Measurements from ENCODE around the gene MAML3. TPM values are rescaled to one million over a fixed set of nuclear protein-coding genes. Genes with fewer than 3 reads are reported as not detected.

Gene MAML3
- total and polyA plus RNA-seq, 10 donors, result 0.63 to 18.4 (median 12.7) TPM

GRCh38 chr4:140118931-140119640 is 34.9 kb downstream of the MAML3 start:
- 75 to 82% (median 77%) methylated on average over 4 of the region's 4 CpGs for WGBS, 5 donors
- TF ChIP-seq CTCF (IDR thresholded peaks at IDR 0.05 in 8 of 11, conservative IDR thresholded peaks at IDR 0.05 in 3 of 11) (no peak), POLR2A (IDR thresholded peaks at IDR 0.05) (no peak), POLR2AphosphoS5 (IDR thresholded peaks at IDR 0.05) (no peak)
- DNase-seq, result no peak
- intact Hi-C loops (cut with DNase I; ENCODE audit: low total_unique reads), result no loop called here
- Histone ChIP-seq H3K27me3 (replicated peaks in 1 of 7) (no peaks in the 10 kb centered on the region), H3K9me3 (no peaks in the 10 kb centered on the region), H3K4me1 (peaks cover 0 to 18% (median 4%) of the 10 kb centered on the region in 6 donors), H3K36me3 (no peaks in the 10 kb centered on the region), H3K27ac (no peak overlapping the region), H3K4me3 (no peak overlapping the region)

- TF ChIP-seq POLR2A (IDR thresholded peaks at IDR 0.05) (no peak), CTCF (IDR thresholded peaks at IDR 0.05 in 8 of 11, conservative IDR thresholded peaks at IDR 0.05 in 3 of 11) (no peak), POLR2AphosphoS5 (IDR thresholded peaks at IDR 0.05) (no peak)
- H3K4me1 ChIP-seq, result peaks cover 0 to 18% (median 4%) of the 10 kb centered on the region in 6 donors
- H3K36me3 ChIP-seq, result no peaks in the 10 kb centered on the region
- 81 to 90% (median 83%) methylated on average over 5 of the region's 5 CpGs for WGBS, 5 donors
- no peak for DNase-seq
- H3K27me3 ChIP-seq (replicated peaks in 1 of 7), result no peaks in the 10 kb centered on the region
- H3K4me3 ChIP-seq, result no peak overlapping the region
- intact Hi-C loops (cut with DNase I; ENCODE audit: low total_unique reads), result no loop called here
- H3K27ac ChIP-seq, result no peak overlapping the region
- H3K9me3 ChIP-seq, result no peaks in the 10 kb centered on the region
These were observed 36.0 kb downstream of the MAML3 start for GRCh38 chr4:140117947-140118346.

GRCh38 chr4:140116442-140117104 is 37.4 kb downstream of the MAML3 start:
- H3K9me3 ChIP-seq, result no peaks in the 10 kb centered on the region
- peaks cover 0 to 18% (median 4%) of the 10 kb centered on the region in 6 donors for H3K4me1 ChIP-seq
- no peak for DNase-seq
- no peaks in the 10 kb centered on the region for H3K27me3 ChIP-seq (replicated peaks in 1 of 7)
- WGBS, 5 donors, result 41 to 60% (median 49%) methylated on average over 4 of the region's 4 CpGs
- intact Hi-C loops (cut with DNase I; ENCODE audit: low total_unique reads), result no loop called here
- H3K36me3 ChIP-seq, result no peaks in the 10 kb centered on the region
- H3K27ac ChIP-seq, result no peak overlapping the region
- no peak overlapping the region for H3K4me3 ChIP-seq
- TF ChIP-seq POLR2AphosphoS5 (IDR thresholded peaks at IDR 0.05) (no peak), POLR2A (IDR thresholded peaks at IDR 0.05) (no peak), CTCF (IDR thresholded peaks at IDR 0.05 in 8 of 11, conservative IDR thresholded peaks at IDR 0.05 in 3 of 11) (no peak)

GRCh38 chr4:140115140-140115539 is 38.8 kb downstream of the MAML3 start:
- Histone ChIP-seq H3K27ac (no peak overlapping the region), H3K9me3 (no peaks in the 10 kb centered on the region), H3K36me3 (no peaks in the 10 kb centered on the region), H3K4me3 (no peak overlapping the region), H3K27me3 (replicated peaks in 1 of 7) (no peaks in the 10 kb centered on the region), H3K4me1 (peaks cover 0 to 18% (median 4%) of the 10 kb centered on the region in 6 donors)
- intact Hi-C loops (cut with DNase I; ENCODE audit: low total_unique reads), result no loop called here
- no peak for DNase-seq
- TF ChIP-seq POLR2AphosphoS5 (IDR thresholded peaks at IDR 0.05) (no peak), CTCF (IDR thresholded peaks at IDR 0.05 in 8 of 11, conservative IDR thresholded peaks at IDR 0.05 in 3 of 11) (no peak), POLR2A (IDR thresholded peaks at IDR 0.05) (no peak)

All from spleen (tissue), 11 donors.